ENCODE measurements around the gene ZNF41. TPM values are rescaled to one million over a fixed set of nuclear protein-coding genes. Genes with fewer than 3 reads are reported as not detected.

The ZNF41 gene
- total RNA-seq, 1 donor from 2014 or later: 6.3 TPM

GRCh38 chrX:47446971-47447370, 36.1 kb downstream of the ZNF41 start:
- H3K27ac Mint-ChIP-seq (ENCODE audit: unreplicated experiment): no peak overlapping the region
- peaks cover 33% of the 10 kb centered on the region for H3K36me3 Mint-ChIP-seq (ENCODE audit: unreplicated experiment)
- no peak for TF ChIP-seq CTCF (IDR thresholded peaks at IDR 0.05)
- no peak overlapping the region for H3K4me3 Mint-ChIP-seq (ENCODE audit: unreplicated experiment)
- no peak for DNase-seq (ENCODE audit: extremely low spot score, unreplicated experiment)
- H3K4me1 Mint-ChIP-seq (ENCODE audit: unreplicated experiment): no peaks in the 10 kb centered on the region
- no peaks in the 10 kb centered on the region for H3K27me3 Mint-ChIP-seq (ENCODE audit: unreplicated experiment)
- H3K9me3 Mint-ChIP-seq (ENCODE audit: unreplicated experiment): peaks cover 51% of the 10 kb centered on the region

- H3K36me3 Mint-ChIP-seq (ENCODE audit: unreplicated experiment): peaks cover 30% of the 10 kb centered on the region
- DNase-seq (ENCODE audit: extremely low spot score, unreplicated experiment): no peak
- no peak overlapping the region for H3K27ac Mint-ChIP-seq (ENCODE audit: unreplicated experiment)
- no peaks in the 10 kb centered on the region for H3K27me3 Mint-ChIP-seq (ENCODE audit: unreplicated experiment)
- no peak overlapping the region for H3K4me3 Mint-ChIP-seq (ENCODE audit: unreplicated experiment)
- H3K9me3 Mint-ChIP-seq (ENCODE audit: unreplicated experiment): peaks cover 53% of the 10 kb centered on the region
- no peak for TF ChIP-seq CTCF (IDR thresholded peaks at IDR 0.05)
- H3K4me1 Mint-ChIP-seq (ENCODE audit: unreplicated experiment): no peaks in the 10 kb centered on the region
Measured at GRCh38 chrX:47446431-47446830, 36.6 kb downstream of the ZNF41 start.

- DNase-seq (ENCODE audit: extremely low spot score, unreplicated experiment): no peak
- Mint-ChIP-seq H3K36me3 (ENCODE audit: unreplicated experiment) (no peaks in the 10 kb centered on the region), H3K4me3 (ENCODE audit: unreplicated experiment) (no peak overlapping the region), H3K9me3 (ENCODE audit: unreplicated experiment) (peaks cover 11% of the 10 kb centered on the region), H3K27ac (ENCODE audit: unreplicated experiment) (no peak overlapping the region), H3K27me3 (ENCODE audit: unreplicated experiment) (no peaks in the 10 kb centered on the region), H3K4me1 (ENCODE audit: unreplicated experiment) (no peaks in the 10 kb centered on the region)
- TF ChIP-seq CTCF (IDR thresholded peaks at IDR 0.05): no peak
Measured at GRCh38 chrX:47430925-47431324, 52.1 kb downstream of the ZNF41 start.

GRCh38 chrX:47422444-47422843, 60.6 kb downstream of the ZNF41 start:
- no peak for TF ChIP-seq CTCF (IDR thresholded peaks at IDR 0.05)
- Mint-ChIP-seq H3K27ac (ENCODE audit: unreplicated experiment) (no peak overlapping the region), H3K27me3 (ENCODE audit: unreplicated experiment) (no peaks in the 10 kb centered on the region), H3K9me3 (ENCODE audit: unreplicated experiment) (peaks cover 31% of the 10 kb centered on the region), H3K4me3 (ENCODE audit: unreplicated experiment) (no peak overlapping the region), H3K4me1 (ENCODE audit: unreplicated experiment) (no peaks in the 10 kb centered on the region), H3K36me3 (ENCODE audit: unreplicated experiment) (no peaks in the 10 kb centered on the region)
- no peak for DNase-seq (ENCODE audit: extremely low spot score, unreplicated experiment)

- H3K36me3 Mint-ChIP-seq (ENCODE audit: unreplicated experiment): no peaks in the 10 kb centered on the region
- no peak overlapping the region for H3K4me3 Mint-ChIP-seq (ENCODE audit: unreplicated experiment)
- no peaks in the 10 kb centered on the region for H3K4me1 Mint-ChIP-seq (ENCODE audit: unreplicated experiment)
- no peak for TF ChIP-seq CTCF (IDR thresholded peaks at IDR 0.05)
- H3K9me3 Mint-ChIP-seq (ENCODE audit: unreplicated experiment): peaks cover 23% of the 10 kb centered on the region
- H3K27me3 Mint-ChIP-seq (ENCODE audit: unreplicated experiment): no peaks in the 10 kb centered on the region
- no peak overlapping the region for H3K27ac Mint-ChIP-seq (ENCODE audit: unreplicated experiment)
- DNase-seq (ENCODE audit: extremely low spot score, unreplicated experiment): no peak
Measured at GRCh38 chrX:47420962-47421361, 62.1 kb downstream of the ZNF41 start.
